ENCODE measurements around the gene TDG.

The TDG gene
- 30.4 to 36.8 (median 35.2) reads per million in 4 experiments for total RNA-seq

DNA sequence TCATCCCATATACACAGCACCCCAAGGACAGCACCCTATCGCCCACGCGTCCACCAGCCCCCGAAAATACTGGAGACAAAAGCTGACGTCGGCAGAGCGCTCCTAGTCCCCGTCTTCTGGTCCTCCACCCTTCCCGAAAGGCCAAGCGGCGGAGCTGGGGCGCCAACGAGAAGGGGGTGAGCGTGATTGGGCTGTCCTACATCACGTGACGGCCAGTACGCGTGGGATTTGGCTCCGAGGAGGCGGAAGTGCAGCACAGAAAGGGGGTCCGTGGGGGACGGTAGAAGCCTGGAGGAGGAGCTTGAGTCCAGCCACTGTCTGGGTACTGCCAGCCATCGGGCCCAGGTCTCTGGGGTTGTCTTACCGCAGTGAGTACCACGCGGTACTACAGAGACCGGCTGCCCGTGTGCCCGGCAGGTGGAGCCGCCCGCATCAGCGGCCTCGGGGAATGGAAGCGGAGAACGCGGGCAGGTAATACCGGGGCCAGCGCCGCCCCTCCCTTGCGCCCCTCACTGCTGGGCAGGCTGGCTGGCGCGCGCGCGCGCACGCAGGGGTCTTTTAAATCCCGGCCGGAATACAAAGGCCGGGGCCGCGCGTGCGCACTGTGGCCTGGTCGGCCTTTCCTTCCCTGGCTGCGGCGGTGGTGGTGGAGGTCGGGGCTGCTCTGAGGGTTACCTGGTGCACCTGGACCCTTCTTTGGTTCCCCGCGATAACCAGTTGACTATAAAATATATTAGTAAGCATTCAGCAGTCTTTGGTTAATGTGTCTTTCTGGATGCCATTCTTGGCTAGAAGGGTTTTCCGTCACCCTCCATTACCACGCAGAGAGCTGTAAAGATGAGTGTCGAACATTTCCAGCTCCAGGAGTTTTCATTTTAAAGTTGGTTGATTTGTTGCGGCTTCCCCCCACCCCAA, at the start of gene TDG:
Gene TDG, plus strand, starts transcription at position 283 of the 915 bp plus-strand sequence. Its CDS starts 166 bp downstream, at position 449.
- DNase-seq = peak; percentile 96

DNA sequence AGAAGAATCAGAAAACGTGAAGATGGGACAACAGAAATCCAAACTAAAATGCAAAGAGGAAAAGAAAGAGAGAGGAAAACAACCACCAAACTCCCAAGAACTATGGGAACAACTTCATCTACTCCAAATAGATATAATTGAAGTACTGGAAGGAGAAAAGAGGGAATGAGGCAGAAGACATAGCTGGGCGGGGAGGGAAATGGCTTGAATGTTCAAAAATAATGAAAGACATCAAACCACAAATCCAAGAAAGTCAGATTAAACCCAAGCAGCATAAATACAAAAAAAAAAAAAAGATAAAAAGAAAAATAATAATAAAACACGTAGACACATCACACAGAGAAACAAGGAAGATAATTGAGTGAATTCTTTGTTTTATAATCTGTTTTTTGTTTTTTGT, 47.8 kb upstream of the TDG start:
- DNase-seq = no peak

DNA sequence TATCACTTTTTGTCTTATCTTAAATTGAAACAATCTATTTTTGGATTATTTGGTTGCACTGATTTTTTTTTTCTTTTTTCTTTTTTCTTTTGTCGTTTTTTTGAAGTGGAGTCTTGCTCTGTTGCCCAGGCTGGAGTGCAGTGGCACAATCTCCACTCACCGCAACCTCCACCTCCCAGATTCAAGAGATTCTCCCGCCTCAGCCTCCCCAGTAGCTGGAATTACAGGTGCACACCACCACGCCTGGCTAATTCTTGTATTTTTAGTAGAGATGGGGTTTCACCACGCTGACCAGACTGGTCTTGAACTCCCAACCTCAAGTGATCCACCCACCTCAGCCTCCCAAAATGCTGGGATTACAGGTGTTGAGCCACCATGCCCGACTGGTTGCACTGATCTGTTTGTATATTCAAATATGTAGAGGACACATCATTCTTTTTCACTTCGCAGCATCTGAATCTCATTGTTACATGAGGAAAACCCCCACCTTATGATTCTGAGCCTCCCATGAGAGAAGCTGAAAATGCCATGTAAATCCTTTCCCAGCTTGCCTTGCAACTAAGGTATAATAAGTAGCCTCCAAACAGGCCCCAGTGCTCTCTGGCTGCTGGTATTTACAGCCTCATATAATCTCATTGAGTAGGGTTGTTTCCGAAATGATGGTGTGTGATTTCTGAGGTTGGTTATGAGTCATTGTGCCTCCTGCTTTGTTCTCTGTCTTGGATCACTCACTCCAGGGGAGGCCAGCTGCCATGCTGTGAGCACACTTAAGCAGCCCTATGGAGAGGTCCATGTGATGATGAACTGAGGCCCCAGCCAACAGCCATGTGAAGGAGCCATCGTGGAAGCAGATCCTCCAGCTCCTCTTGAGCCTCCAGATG, 40.7 kb upstream of the TDG start:
- no peak for DNase-seq

DNA sequence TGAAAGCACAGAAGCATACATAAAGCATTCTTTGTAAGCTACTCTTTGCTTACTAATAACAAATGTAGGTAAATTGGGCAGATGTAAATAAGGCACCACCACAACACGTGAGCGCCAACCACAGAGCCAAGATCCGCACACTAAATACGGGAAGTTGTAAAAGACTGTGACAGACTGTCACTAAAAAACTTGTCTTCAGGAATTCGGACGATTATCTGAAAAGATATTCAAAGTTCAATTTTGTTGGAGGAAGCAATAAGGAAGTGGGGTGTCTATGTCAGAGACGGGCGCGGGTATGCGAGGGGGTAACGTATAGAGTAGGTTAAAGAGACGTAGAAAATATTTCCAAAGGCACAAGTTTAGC, 37.0 kb upstream of the TDG start:
- DNase-seq = peak; percentile 39

DNA sequence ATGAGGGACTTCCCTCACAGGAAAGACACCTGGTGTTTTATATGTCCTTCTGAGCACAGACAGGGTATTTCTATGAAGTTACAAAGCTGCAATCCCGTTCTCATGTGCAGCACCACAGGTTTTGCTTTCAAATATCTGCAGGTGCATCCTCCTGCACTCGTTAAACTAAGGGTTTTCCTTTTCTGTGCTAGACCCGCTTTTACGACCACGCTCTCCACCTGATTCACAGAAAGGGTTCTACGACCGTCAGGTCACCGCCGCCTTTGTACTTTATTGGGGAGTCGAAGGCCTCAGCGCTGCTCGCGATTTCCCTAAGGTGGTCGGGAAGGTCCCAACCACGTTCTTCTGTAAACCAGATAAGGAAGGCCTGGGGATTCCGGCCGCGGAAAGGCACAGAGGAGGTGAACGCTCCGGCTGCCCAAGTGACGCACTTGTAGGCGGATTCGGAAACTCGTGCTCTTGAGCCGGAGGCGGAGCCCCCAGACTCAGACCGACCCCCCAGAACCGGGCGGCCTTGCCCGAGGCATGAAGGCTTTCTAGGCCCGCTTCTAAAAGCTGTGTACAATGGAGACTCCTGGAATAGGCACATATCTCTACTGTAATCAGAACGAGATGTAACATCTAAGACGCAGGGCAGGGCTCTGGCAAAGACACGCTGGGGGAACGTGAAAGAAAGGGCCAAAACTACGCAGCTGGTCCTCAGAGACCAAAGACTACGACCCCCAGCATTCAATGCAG, 36.5 kb upstream of the TDG start:
- peak; percentile 72 for DNase-seq

DNA sequence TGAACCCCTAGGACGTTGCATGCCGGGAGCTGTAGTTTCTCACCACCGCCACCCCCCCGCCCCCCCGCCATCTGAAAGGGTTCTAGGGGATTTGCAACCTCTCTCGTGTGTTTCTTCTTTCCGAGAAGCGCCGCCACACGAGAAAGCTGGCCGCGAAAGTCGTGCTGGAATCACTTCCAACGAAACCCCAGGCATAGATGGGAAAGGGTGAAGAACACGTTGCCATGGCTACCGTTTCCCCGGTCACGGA, 36.0 kb upstream of the TDG start:
- DNase-seq = no peak

DNA sequence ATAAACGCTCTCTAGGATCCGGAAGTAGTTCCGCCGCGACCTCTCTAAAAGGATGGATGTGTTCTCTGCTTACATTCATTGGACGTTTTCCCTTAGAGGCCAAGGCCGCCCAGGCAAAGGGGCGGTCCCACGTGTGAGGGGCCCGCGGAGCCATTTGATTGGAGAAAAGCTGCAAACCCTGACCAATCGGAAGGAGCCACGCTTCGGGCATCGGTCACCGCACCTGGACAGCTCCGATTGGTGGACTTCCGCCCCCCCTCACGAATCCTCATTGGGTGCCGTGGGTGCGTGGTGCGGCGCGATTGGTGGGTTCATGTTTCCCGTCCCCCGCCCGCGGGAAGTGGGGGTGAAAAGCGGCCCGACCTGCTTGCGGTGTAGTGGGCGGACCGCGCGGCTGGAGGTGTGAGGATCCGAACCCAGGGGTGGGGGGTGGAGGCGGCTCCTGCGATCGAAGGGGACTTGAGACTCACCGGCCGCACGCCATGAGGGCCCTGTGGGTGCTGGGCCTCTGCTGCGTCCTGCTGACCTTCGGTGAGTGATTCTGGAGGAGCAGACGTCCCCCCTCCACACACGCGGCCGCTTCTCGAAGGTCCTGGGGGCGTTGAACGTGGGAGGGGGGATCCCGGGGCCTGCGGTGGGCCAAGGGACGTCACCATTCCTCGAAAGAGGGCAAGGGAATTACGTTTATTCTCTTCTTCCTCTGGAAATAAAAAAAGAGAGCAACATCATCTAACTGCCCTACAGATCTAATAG, 35.5 kb upstream of the TDG start, which contains the start of gene HSP90B1:
Gene HSP90B1, plus strand, starts transcription at position 377 of the 753 bp plus-strand sequence. Its CDS starts 106 bp downstream, at position 483.
- DNase-seq = peak; percentile 100

DNA sequence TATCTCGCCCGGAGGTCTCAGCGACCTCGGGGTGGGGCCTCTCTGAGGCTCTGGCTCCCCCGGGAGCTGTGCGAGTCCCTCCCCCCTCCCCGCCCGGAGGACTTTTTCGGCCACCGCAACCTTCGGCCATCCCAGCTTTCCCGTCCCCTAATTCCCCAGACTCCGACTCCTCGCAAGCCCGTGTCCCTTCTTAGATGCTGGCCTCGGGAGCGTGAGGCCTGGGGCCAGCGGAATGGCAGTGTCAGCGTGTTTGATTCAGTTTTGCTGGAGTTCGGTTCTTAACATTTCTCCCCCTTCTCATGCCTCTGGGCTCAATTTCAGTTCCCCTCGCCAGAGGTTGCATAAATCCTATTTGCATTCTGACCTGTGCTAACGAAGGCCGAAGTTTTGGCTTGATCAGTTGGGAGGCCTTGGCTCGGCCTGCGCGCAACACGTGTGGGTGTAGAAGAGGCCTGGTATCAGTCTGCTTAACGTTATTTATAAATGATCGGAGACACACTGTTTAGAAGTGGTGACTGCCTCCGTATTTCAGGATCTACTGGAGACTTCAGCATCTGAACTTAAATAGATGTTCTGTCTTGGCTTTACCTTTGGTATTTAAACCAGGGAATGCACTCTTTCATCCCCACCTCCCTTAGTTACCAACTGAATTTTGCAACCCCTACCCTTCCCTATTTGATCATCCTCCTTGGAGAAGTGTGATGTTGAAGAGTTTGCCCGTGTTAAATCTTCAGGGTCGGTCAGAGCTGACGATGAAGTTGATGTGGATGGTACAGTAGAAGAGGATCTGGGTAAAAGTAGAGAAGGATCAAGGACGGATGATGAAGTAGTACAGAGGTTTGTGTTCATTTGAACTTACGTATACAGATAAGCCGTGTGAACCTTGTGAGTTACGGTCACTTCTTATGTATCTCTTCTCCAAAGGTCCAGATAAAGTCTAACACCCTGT, 34.6 kb upstream of the TDG start:
- no peak for DNase-seq

DNA sequence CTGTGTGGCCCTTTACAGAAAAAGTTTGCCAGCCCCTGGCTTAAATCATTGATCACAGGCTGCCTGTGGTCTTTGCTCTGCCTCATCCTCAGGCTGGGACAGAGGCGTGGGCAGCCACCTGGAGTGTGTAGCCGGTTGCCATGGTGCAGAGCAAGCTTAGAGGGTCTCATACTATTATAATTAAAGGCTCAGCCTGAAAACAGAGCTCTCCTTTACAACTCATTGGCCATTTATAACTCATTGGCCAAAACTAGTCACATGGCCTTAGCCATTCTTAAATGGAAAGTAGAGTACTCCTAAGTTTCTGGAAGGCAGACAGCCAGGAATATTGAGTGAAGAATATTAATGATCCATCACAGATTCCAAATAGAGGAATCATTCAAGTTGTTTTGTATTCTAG, 32.4 kb upstream of the TDG start:
- DNase-seq = no peak

DNA sequence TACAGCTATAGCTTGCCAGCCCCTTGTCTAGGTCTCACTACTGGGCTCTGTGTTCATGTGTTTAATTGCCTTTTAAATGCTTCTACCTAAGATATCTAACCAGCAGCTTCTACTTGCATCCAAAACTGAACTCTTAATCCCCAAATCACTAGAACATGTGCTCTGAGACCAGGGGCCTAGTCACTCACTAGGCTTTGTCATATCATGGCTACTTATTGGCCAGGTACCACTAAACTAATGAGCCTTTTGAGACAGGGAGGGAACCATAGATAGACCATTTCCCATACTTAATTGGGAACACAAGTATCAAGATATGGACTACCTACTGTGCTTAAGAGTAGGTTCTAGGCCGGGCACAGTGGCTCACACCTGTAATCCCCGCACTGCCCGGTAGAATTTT, 29.0 kb upstream of the TDG start:
- no peak for DNase-seq

DNA sequence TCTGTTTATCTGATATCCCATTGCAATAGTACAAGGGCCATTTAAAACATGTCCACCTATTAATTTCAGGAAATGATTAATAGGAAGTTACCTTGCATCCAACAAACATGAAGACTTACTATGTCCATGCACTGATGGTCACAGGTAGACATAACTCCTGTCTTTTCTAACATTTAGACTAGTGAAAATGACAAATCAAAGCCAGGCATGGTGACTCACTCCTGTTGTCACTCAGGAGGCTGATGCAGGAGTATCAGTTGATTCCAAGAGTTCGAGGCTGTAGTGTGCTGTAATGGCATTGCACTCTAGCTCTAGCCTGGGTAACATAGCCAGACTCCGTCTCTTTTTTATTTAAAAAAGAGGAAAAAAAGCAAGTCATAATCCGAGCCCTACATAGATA, 20.7 kb upstream of the TDG start:
- DNase-seq = no peak

DNA sequence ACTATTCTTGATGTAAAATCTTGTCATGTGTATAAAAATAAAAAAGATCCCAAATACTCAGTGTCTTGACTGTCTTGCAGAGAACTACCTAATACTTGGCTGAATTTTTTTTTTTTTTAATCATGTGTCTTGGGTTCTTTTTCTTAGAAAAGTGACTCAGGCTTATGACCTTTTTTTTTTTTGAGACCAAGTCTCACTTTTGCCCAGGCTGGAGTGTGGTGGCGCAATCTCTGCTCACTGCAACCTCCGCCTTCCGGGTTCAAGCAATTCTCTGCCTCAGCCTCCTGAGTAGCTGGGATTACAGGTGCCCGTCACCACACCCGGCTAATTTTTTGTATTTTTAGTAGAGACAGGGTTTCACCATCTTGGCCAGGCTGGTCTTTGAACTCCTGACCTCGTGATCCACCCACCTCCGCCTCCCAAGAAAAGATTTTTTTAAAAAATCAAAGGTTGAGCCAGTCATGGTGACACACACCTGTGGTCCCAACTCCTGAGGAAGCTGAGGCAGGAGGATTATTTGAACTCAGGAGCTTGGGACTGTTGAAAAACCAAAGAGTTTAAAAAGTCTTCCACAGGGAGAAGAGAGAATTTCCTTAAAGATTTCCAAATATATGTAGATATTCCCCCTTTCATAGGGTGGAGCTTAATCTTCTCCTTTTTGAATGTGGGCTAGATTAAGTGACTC, 17.7 kb upstream of the TDG start:
- no peak for DNase-seq

DNA sequence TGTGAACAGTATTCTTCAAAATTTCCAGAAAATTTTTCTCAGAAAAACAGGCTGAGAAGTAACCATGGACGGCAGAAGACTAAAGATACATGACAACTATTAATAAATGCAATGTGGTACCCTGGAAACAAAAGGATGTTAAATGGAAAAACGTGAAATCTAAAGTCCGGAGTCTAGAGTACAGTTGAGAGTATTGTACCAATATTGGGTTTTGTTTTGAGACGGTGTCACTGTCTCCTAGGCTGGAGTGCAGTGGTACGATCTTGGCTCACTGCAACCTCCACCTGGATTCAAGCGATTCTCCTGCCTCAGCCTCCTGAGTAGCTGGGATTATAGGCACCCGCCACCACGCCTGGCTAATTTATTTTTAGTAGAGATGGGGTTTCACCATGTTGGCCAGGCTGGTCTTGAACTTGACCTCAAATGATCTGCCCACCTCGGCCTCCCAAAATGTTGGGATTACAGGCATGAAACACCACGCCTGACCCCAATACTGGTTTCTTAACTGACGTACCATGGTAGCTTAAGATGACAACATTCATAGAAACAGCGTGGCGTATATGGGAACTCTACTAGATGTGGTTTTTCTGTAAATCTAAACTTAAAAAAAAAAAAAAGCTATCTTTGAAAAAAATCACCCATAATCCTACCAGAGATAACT, 16.8 kb upstream of the TDG start:
- DNase-seq = no peak

DNA sequence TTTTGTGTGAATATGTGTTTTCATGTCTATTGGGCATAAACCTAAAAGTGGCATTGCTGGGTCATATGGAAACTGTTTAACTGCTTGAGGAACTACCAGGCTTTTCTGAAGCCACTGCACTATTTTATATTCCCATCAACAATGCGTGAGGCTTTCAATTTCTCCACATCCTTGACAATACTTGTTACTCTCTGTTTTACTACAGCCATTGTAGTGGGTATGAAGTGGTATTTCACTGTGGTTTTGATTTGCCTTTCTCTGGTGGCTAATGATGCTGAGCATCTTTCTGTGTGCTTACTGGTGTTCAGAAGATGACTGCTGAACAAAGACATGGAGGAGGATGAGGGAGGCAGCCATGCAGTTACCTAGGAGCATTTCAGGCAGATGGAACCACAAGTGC, 13.2 kb upstream of the TDG start:
- DNase-seq = no peak

DNA sequence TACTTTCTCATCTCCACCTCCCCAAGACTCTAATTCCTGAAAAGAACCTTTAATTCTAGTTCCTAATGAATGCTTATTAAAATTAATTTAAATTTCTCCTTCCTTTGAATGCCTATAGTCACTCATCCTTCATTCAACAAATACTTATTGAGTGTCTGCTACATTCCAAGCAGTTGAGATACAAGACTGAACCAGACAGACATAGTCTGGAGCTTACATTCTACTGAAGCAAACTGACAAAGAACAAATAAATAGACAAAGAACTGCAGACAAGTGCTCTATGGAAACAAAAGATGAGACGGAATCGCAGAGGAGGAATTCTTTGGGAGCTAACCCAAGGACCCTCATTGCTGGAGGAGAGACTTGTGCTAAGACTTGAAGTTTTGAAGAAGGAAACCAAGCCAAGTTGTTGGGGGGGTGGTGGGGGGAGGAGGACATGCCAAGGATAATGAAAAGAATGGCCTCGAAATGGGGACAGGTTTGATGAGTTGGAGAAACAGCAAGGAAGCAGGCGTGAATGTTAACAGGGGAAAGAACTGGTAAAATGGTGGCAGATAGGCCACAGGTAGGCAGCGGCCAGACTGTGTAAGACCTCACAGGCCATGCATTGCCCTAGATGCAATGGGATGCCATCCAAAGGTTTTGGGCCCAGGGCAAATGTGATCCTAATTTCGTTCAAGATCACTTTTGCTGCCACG, 9.7 kb upstream of the TDG start:
- no peak for DNase-seq

DNA sequence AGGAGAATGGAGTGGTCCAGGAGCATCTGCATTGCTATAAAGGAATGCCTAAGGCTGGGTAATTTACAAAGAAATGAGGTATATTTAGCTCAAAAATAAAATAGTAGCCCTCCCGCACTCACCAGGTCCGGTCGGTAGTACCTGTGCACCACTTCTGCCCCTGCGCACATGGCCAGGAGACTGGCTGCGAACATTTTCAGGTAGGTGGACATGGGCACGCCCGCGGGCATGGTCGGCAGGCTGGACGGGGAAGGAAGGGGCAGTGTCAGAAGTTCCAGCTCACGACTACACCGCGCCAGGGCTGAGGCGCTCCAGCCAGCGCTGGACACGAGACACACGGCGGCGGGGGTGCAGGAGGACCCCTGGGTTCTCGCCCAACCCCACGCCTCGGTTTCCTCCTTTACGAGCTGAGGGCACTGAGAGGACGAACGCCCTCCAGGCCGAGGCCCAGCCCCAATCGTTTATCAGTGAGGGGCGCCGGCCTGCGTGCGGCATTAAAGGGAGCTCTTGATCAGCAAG, 9.1 kb upstream of the TDG start:
- no peak for DNase-seq

DNA sequence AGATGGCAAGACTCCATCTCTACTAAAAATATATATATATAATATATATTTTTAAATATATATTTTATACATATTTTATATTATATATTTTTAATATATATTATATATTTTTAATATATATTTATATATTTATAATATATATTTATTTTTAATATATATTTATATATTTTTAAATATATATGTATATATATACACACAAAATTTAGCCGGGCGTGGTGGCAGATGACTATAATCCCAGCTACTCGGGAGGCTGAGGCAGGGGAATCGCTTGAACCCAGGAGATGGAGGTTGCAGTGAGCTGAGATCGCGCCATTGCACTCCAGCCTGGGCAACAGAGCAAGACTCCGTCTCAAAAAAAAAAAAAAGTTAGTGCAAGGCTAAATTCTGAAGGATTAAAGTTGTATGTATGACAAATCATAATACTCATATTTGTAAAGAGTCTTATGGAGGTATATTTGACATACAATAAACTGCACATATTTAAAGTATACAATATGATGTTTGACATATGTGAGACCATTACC, 7.7 kb upstream of the TDG start:
- DNase-seq = no peak

DNA sequence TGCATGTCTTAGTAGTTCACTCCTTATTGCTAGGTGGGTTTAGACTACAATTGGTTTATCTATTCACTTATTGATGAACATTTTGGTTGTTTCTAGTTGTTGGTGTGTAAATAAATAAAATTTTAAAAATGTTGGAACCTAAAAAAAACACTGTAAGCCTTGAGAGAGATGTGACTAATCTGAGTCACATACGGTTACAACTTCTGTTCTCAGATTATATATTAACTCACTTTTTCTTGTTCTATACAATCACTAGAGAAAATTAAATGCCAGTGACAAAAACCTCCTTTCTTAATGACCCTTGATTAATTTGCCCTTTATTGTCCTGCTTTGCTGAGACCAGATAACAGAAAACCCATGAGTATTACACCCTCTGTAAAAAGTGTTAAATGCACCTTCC, 7.1 kb upstream of the TDG start:
- DNase-seq = no peak
